Trophoblast cell (in vitro differentiated cells and primary cell): ENCODE data around the gene NCAPH2.

Experiments
- DNase-seq, 2 donors: peaks; one replicate each; pipeline ENCODE4 v3.0.0-alpha.2; 2016
- H2AFZ ChIP-seq: 2 replicates; pipeline ENCODE4 v1.6.1; 2013; ENCODE audit warnings: low read length, moderate library complexity, mild to moderate bottlenecking; ENCODE audit not compliant: insufficient read depth, poor library complexity
- H2AK5ac ChIP-seq: 2 replicates; pipeline ENCODE4 v1.6.1; 2013; ENCODE audit warnings: mild to moderate bottlenecking, low read length
- H2BK120ac ChIP-seq: 2 replicates; pipeline ENCODE4 v1.6.1; 2013; ENCODE audit warnings: low read length, mild to moderate bottlenecking, moderate library complexity; ENCODE audit not compliant: insufficient read depth, poor library complexity
- H2BK12ac ChIP-seq: 2 replicates; pipeline ENCODE4 v1.6.1; 2013; ENCODE audit warnings: mild to moderate bottlenecking, low read length, moderate library complexity
- H2BK5ac ChIP-seq: 2 replicates; pipeline ENCODE4 v1.6.1; 2013; ENCODE audit warnings: low read length, low read depth, moderate library complexity, mild to moderate bottlenecking; ENCODE audit not compliant: poor library complexity
- H3K14ac ChIP-seq: 2 replicates; pipeline ENCODE4 v1.6.1; 2013; ENCODE audit warnings: mild to moderate bottlenecking, low read length
- H3K18ac ChIP-seq: 2 replicates; pipeline ENCODE4 v1.6.1; 2013; ENCODE audit warnings: mild to moderate bottlenecking, low read length
- H3K23ac ChIP-seq: 2 replicates; pipeline ENCODE4 v1.6.1; 2013; ENCODE audit warnings: low read length
- H3K27ac ChIP-seq: 2 replicates; pipeline ENCODE4 v1.5.1; 2013; ENCODE audit warnings: low read depth, mild to moderate bottlenecking, inconsistent platforms, low read length, moderate library complexity
- H3K27me3 ChIP-seq: 2 replicates; pipeline ENCODE4 v1.6.1; 2013; ENCODE audit warnings: inconsistent platforms, mild to moderate bottlenecking, low read length, moderate library complexity; ENCODE audit not compliant: insufficient read depth
- H3K36me3 ChIP-seq, 2 experiments: 1 replicate in 1 of 2; 2 replicates in 1 of 2; pipeline ENCODE4 v1.6.1; 2013; ENCODE audit warnings: low read length in 2 of 2, mild to moderate bottlenecking in 2 of 2, moderate library complexity in 1 of 2; ENCODE audit not compliant: insufficient read depth in 2 of 2, control insufficient read depth in 1 of 2
- H3K4ac ChIP-seq: 2 replicates; pipeline ENCODE4 v1.6.1; 2013; ENCODE audit warnings: low read depth, mild to moderate bottlenecking, low read length, moderate library complexity
- H3K4me1 ChIP-seq, 2 experiments: 1 replicate in 1 of 2; 2 replicates in 1 of 2; pipeline ENCODE4 v1.6.1; 2013; ENCODE audit warnings: low read length in 2 of 2, mild to moderate bottlenecking in 2 of 2, moderate library complexity in 1 of 2; ENCODE audit not compliant: insufficient read depth in 2 of 2, control insufficient read depth in 1 of 2
- H3K4me2 ChIP-seq: 2 replicates; pipeline ENCODE4 v1.6.1; 2013; ENCODE audit warnings: inconsistent platforms, mild to moderate bottlenecking, low read length, moderate library complexity
- H3K4me3 ChIP-seq: 2 replicates; pipeline ENCODE4 v1.5.1; 2013; ENCODE audit warnings: mild to moderate bottlenecking, low read depth, low read length, inconsistent platforms
- H3K79me1 ChIP-seq: one replicate; pipeline ENCODE4 v1.6.1; 2013; ENCODE audit warnings: low read length
- H3K79me2 ChIP-seq: 2 replicates; pipeline ENCODE4 v1.6.1; 2013; ENCODE audit warnings: low read length, mild to moderate bottlenecking; ENCODE audit not compliant: control insufficient read depth, insufficient read depth, poor library complexity
- H3K9ac ChIP-seq: 2 replicates; pipeline ENCODE4 v1.6.1; 2013; ENCODE audit warnings: mild to moderate bottlenecking, low read length
- H3K9me3 ChIP-seq: 2 replicates; pipeline ENCODE4 v1.6.1; 2013; ENCODE audit warnings: low read depth, mild to moderate bottlenecking, control low read depth, inconsistent platforms, low read length; ENCODE audit not compliant: insufficient read depth
- H4K12ac ChIP-seq: 2 replicates; pipeline ENCODE4 v1.6.1; 2013; ENCODE audit warnings: low read depth, mild to moderate bottlenecking, low read length, moderate library complexity
- H4K8ac ChIP-seq: 2 replicates; pipeline ENCODE4 v1.6.1; 2013; ENCODE audit warnings: low read depth, mild to moderate bottlenecking, low read length, moderate library complexity
- H4K91ac ChIP-seq: one replicate; pipeline ENCODE4 v1.6.1; 2013; ENCODE audit warnings: low read depth, mild to moderate bottlenecking, low read length, moderate library complexity
- WGBS: extraction: QIAGEN DNeasy Blood & Tissue Kit; methylation state at CpG from one replicate; pipeline ENCODE4 v1.1.7; 2013; ENCODE audit warnings: missing lambda C conversion rate; ENCODE audit not compliant: insufficient read length, insufficient coverage; ENCODE audit errors: extremely low coverage; 5-methylcytosine and 5-hydroxymethylcytosine counted together

NCAPH2 gene

DNA sequence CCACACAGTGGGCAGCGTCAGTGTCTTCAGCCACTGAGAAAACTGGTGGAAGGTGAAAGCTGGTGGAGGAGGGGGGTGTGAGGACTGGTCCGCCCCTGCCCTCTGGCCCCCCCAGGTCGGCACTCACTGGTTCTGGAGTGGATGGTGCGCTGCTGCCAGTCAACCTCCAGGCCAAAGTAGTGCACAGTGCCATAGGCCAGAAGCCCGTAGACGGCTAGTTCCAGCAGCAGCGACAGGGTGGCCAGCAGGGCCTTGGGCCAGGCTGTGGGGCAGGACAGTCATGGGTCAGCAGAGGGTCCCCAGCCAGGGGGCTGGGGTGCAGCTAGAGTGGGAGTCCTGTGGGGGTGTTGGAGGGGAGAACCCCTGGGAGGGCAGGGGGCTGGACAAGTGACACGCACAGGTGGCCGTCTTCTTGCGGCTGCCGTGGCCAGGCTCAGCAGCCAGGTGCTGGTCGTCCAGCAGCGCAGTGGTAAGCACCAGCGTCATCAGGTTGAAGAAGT is 2.7 kb upstream of the NCAPH2 start:
- peaks cover 8% of the 10 kb centered on the region for H3K79me1 ChIP-seq

DNA sequence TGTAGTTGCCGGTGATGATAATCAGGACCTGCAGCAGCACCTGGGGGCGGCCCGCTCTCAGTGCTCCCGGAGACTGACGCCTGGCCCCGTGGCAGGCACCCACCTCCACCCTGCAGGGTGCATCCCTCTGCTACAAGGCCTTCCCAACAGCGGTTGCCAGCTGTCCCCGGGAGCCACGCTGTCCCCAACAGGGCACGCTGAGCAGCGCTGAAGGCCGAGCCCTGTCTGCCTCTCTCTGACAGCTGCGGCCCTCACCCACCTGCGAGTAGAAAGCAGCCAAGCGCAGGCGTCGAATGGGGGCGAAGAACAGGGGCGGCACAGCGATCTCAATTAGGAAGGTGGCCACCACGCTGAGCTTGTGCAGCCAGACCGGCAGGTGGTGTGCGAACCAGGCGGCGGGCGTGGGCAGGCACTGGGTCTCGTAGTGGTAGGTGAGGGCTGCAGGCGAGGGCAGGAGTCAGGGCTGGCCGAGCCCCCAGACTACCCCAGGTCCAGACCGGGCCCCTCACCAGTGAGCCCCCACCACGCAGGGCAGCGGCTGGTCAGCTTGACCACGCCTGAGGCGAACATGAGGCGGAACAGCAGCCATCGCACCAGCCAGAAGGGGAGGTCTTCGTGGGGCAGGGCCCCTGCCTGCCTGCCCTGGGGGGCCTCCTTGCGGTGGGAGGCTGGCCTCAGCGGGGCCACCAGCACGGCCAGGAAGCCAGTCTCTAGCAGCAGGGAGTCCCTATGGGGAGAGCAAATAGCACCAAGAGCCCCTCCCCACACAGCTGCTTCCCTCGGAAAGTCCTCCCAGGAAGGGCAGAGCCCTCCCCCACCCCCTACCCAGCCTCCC is 2.0 kb upstream of the NCAPH2 start:
- Histone ChIP-seq H3K4me2 (peak overlapping the region; percentile 74), H3K23ac (no peak overlapping the region), H4K8ac (no peak overlapping the region), H2AFZ (no peak overlapping the region), H3K27ac (no peak overlapping the region), H2BK5ac (no peak overlapping the region), H3K79me1 (peaks cover 8% of the 10 kb centered on the region), H3K79me2 (peaks cover 13% of the 10 kb centered on the region), H4K91ac (no peak overlapping the region), H3K14ac (no peak overlapping the region), H3K18ac (peak overlapping the region; percentile 2), H2BK12ac (no peak overlapping the region), H2AK5ac (peak overlapping the region; percentile 35), H4K12ac (no peak overlapping the region), H2BK120ac (no peak overlapping the region), H3K4me1 (peaks cover 6 to 15% of the 10 kb centered on the region in 2 experiments), H3K9ac (no peak overlapping the region), H3K4me3 (no peak overlapping the region), H3K36me3 (peaks cover 36 to 37% of the 10 kb centered on the region in 2 experiments), H3K4ac (no peak overlapping the region), H3K27me3 (no peaks in the 10 kb centered on the region), H3K9me3 (no peaks in the 10 kb centered on the region)
- no CpG with 5 or more reads among the region's 41 CpGs for WGBS
- no peak for DNase-seq

More for the DNA sequence above, 2.7 kb upstream of the NCAPH2 start:
- no peak overlapping the region for H3K9ac ChIP-seq
- no peak overlapping the region for H3K23ac ChIP-seq
- H3K4me2 ChIP-seq, result no peak overlapping the region
- H3K4me1 ChIP-seq, result peaks cover 6 to 15% of the 10 kb centered on the region in 2 experiments
- no peak overlapping the region for H4K12ac ChIP-seq
- no peak overlapping the region for H2AFZ ChIP-seq
- peaks cover 13% of the 10 kb centered on the region for H3K79me2 ChIP-seq
- H2BK12ac ChIP-seq, result no peak overlapping the region
- no peak overlapping the region for H3K27ac ChIP-seq
- no peaks in the 10 kb centered on the region for H3K9me3 ChIP-seq
- H2BK120ac ChIP-seq, result no peak overlapping the region
- no peak overlapping the region for H3K18ac ChIP-seq
- no peak overlapping the region for H3K4me3 ChIP-seq
- peaks cover 36 to 37% of the 10 kb centered on the region in 2 experiments for H3K36me3 ChIP-seq
- H2BK5ac ChIP-seq, result no peak overlapping the region
- no peak overlapping the region for H3K14ac ChIP-seq
- no peaks in the 10 kb centered on the region for H3K27me3 ChIP-seq
- H4K91ac ChIP-seq, result no peak overlapping the region
- WGBS, result no CpG with 5 or more reads among the region's 14 CpGs
- no peak overlapping the region for H4K8ac ChIP-seq
- no peak for DNase-seq
- H2AK5ac ChIP-seq, result no peak overlapping the region
- H3K4ac ChIP-seq, result no peak overlapping the region

DNA sequence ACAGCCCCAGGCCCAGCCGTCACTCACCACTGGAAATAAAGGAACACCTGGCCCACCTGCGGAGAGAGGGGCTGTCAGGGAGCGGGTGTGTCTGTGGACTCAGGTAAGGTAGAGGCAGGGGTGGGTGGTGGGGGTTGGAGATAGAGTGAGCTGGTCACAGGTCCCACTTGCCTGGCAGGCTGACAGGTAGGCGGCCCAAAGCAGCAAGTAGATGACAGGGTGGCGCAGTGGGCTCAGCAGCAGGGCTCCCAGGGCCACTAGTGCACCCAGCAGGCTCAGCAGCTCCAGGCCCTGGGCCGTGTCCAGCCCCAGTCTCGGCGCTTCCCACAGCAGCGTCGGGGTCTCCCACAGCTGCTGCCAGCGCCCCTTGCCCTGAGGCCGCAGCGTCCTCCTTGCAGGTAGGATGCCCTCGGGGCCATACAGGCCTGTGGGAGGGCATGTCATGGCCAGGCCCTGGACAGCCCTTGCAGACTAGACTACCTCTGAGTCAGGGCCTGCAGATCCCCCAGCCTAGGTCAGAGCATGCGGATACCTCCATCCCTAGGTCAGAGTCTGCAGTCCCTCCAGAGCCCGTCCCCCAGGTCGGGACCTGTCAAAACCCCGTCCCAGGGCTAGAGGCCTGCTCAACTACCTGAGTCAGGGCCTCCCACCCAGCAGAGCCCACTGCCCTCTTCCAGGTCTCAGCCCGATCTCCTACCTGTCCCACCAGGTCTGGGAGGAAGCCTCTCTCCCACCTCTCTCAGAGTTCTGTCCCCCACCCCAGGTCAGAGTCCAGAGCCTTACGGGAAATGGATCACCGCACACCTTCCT is 1.2 kb upstream of the NCAPH2 start:
- H3K27ac ChIP-seq, result peak overlapping the region; percentile 56
- peak overlapping the region; percentile 97 for H3K4ac ChIP-seq
- peak overlapping the region; percentile 98 for H3K14ac ChIP-seq
- H2BK5ac ChIP-seq, result peak overlapping the region; percentile 90
- no peaks in the 10 kb centered on the region for H3K9me3 ChIP-seq
- H3K4me3 ChIP-seq, result peak overlapping the region; percentile 98
- peak overlapping the region; percentile 93 for H4K12ac ChIP-seq
- peak; percentile 82 to 86 for DNase-seq
- H3K36me3 ChIP-seq, result peaks cover 36 to 37% of the 10 kb centered on the region in 2 experiments
- H3K27me3 ChIP-seq, result no peaks in the 10 kb centered on the region
- H3K4me1 ChIP-seq, result peaks cover 6 to 15% of the 10 kb centered on the region in 2 experiments
- peak overlapping the region; percentile 87 for H2BK120ac ChIP-seq
- no CpG with 5 or more reads among the region's 21 CpGs for WGBS
- peak overlapping the region; percentile 87 for H2AK5ac ChIP-seq
- peak overlapping the region; percentile 97 for H4K8ac ChIP-seq
- H2AFZ ChIP-seq, result peak overlapping the region; percentile 99
- H3K23ac ChIP-seq, result no peak overlapping the region
- H3K79me1 ChIP-seq, result peaks cover 8% of the 10 kb centered on the region
- H3K9ac ChIP-seq, result peak overlapping the region; percentile 89
- peak overlapping the region; percentile 88 for H4K91ac ChIP-seq
- H3K18ac ChIP-seq, result peak overlapping the region; percentile 83
- peak overlapping the region; percentile 56 for H2BK12ac ChIP-seq
- peak overlapping the region; percentile 74 for H3K4me2 ChIP-seq
- peaks cover 13% of the 10 kb centered on the region for H3K79me2 ChIP-seq

DNA sequence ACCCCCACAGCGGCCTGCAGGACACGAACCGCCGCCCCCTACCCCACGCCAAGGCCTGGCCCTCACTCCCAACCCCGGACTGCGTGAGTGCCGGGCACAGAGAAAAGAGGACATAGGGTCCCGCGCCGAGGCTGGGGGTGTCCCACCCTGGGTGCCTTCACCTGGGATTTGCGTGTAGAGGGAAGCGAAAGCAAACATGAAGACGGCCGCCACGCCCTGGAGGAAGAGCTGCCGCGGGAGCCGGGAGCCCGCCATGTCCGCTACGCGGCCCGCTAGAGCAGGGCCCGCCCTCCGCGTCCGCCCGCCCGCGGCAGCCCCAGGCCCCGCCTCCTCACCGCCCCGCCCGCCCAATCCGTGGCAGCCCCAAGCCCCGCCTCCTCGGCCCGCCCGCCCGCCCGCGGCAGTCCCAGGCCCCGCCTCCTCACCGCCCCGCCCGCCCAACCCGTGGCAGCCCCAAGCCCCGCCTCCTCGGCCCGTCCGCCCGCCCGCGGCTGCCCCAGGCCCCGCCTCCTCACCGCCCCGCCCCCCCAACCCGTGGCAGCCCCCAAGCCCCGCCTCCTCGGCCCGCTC is 518 bp upstream of the NCAPH2 start, which contains the start of gene LMF2:
Gene LMF2 (minus strand): TSS at position 282 of the 570 bp plus-strand sequence. CDS start 27 bp downstream, at position 255.
- Histone ChIP-seq H3K4me2 (peak within 1 kb of the TSS; percentile 90), H3K9me3 (no peaks in the 10 kb centered on the region), H3K27ac (peak within 1 kb of the TSS; percentile 84), H3K4me3 (peak within 1 kb of the TSS; percentile 99), H3K79me1 (peaks cover 8% of the 10 kb centered on the region), H2BK120ac (peak within 1 kb of the TSS; percentile 93), H2BK5ac (peak within 1 kb of the TSS; percentile 90), H3K4me1 (peaks cover 6 to 15% of the 10 kb centered on the region in 2 experiments), H3K79me2 (peaks cover 13% of the 10 kb centered on the region), H3K14ac (peak within 1 kb of the TSS; percentile 98), H2BK12ac (peak within 1 kb of the TSS; percentile 56), H3K27me3 (no peaks in the 10 kb centered on the region), H4K8ac (peak within 1 kb of the TSS; percentile 99), H2AK5ac (peak within 1 kb of the TSS; percentile 99), H2AFZ (peak within 1 kb of the TSS; percentile 99), H3K23ac (no peak within 1 kb of the TSS), H3K4ac (peak within 1 kb of the TSS; percentile 97), H4K12ac (peak within 1 kb of the TSS; percentile 99), H3K18ac (peak within 1 kb of the TSS; percentile 100), H3K9ac (peak within 1 kb of the TSS; percentile 97), H4K91ac (peak within 1 kb of the TSS; percentile 96), H3K36me3 (peaks cover 31 to 33% of the 10 kb centered on the region in 2 experiments)
- DNase-seq, result peak in 1 of 2 donors; percentile 73
- no CpG with 5 or more reads among the region's 62 CpGs for WGBS
